Natural killer cell treated with Interleukin-12 subunit alpha and Interleukin-12 subunit beta and Interleukin-15 and Interleukin-18, amount 100 ng/mL, for 72 hours (primary cell): ENCODE measurements around the gene RPL26. TPM values are rescaled to one million over a fixed set of nuclear protein-coding genes. Genes with fewer than 3 reads are reported as not detected.

Source experiments
- ATAC-seq, 2 donors: fragments of 150-1000 bp; cut with Tn5 transposase in 1 of 2; sonication (Bioruptor Pico), chemical (Tn5 transposase) in 1 of 2; 2 replicates each; pipeline ENCODE4 v1.10.0; 2021
- DNase-seq: peaks from one replicate; pipeline ENCODE4 v3.0.0; 2022; ENCODE audit warnings: low spot score
- H3K27ac Mint-ChIP-seq, 2 donors: 1 replicate in 1 of 2; 2 replicates in 1 of 2; pipeline ENCODE4 v1.8.0; 2022; ENCODE audit warnings: mixed read lengths in 2 of 2, mild to moderate bottlenecking in 1 of 2, moderate library complexity in 1 of 2
- H3K27me3 Mint-ChIP-seq, 2 donors: 1 replicate in 1 of 2; 2 replicates in 1 of 2; pipeline ENCODE4 v1.8.0; 2022; ENCODE audit warnings: mixed read lengths in 2 of 2
- H3K36me3 Mint-ChIP-seq: one replicate; pipeline ENCODE4 v1.8.0; 2022; ENCODE audit warnings: mixed read lengths
- H3K4me1 Mint-ChIP-seq, 2 donors: 1 replicate in 1 of 2; 2 replicates in 1 of 2; pipeline ENCODE4 v1.8.0; 2022; ENCODE audit warnings: low read depth in 2 of 2, mixed read lengths in 2 of 2, mild to moderate bottlenecking in 1 of 2
- H3K4me3 Mint-ChIP-seq: one replicate; pipeline ENCODE4 v1.8.0; 2022; ENCODE audit warnings: mixed read lengths
- H3K9me3 Mint-ChIP-seq: 2 replicates; pipeline ENCODE4 v1.8.0; 2022; ENCODE audit warnings: mixed read lengths
- total RNA-seq, 2 donors: library from RNA; stranded (reverse); gene quantifications; one replicate each; pipeline ENCODE4 v1.2.3, GENCODE V29; 2022

RPL26 gene
- total RNA-seq: 1,000 to 10,000 TPM in 1 of 2 donors, 100 to 1,000 TPM in 1; 884 to 1,221 TPM

GRCh38 chr17:8383143-8383822 is at the start of gene RPL26:
Gene RPL26 (minus strand): TSS chr17:8383193. CDS start chr17:8382310, 883 bp downstream.
- DNase-seq: peak; percentile 96
- no peaks in the 10 kb centered on the region for H3K9me3 Mint-ChIP-seq
- H3K36me3 Mint-ChIP-seq: peaks cover 41% of the 10 kb centered on the region
- H3K27me3 Mint-ChIP-seq: no peaks in the 10 kb centered on the region
- peaks cover 47 to 64% of the 10 kb centered on the region in 2 donors for H3K4me1 Mint-ChIP-seq
- H3K4me3 Mint-ChIP-seq: peak within 1 kb of the TSS; percentile 97
- ATAC-seq: peak; percentile 96 to 97
- H3K27ac Mint-ChIP-seq: peak within 1 kb of the TSS; percentile 99 to 100

- DNase-seq: no peak
- H3K27me3 Mint-ChIP-seq: peaks cover 6 to 11% of the 10 kb centered on the region in 2 donors
- ATAC-seq: no peak
- H3K36me3 Mint-ChIP-seq: no peaks in the 10 kb centered on the region
- H3K4me1 Mint-ChIP-seq: peaks cover 3 to 6% of the 10 kb centered on the region in 2 donors
- H3K9me3 Mint-ChIP-seq: no peaks in the 10 kb centered on the region
- H3K27ac Mint-ChIP-seq: no peak overlapping the region
- no peak overlapping the region for H3K4me3 Mint-ChIP-seq
These were observed 48.0 kb upstream of the RPL26 start for GRCh38 chr17:8430966-8431365.

GRCh38 chr17:8426802-8427201 is 43.8 kb upstream of the RPL26 start:
- no peak for DNase-seq
- ATAC-seq: no peak
- Mint-ChIP-seq H3K36me3 (no peaks in the 10 kb centered on the region), H3K27ac (no peak overlapping the region), H3K4me1 (no peaks in the 10 kb centered on the region), H3K27me3 (peaks cover 13 to 25% of the 10 kb centered on the region in 2 donors), H3K9me3 (no peaks in the 10 kb centered on the region), H3K4me3 (no peak overlapping the region)

GRCh38 chr17:8426094-8426720 is 43.2 kb upstream of the RPL26 start:
- no peak for ATAC-seq
- no peak overlapping the region for H3K4me3 Mint-ChIP-seq
- H3K36me3 Mint-ChIP-seq: no peaks in the 10 kb centered on the region
- H3K9me3 Mint-ChIP-seq: no peaks in the 10 kb centered on the region
- H3K4me1 Mint-ChIP-seq: no peaks in the 10 kb centered on the region
- DNase-seq: no peak
- peaks cover 15 to 27% of the 10 kb centered on the region in 2 donors for H3K27me3 Mint-ChIP-seq
- peak overlapping the region in 1 of 2 donors; percentile 20 for H3K27ac Mint-ChIP-seq

GRCh38 chr17:8421571-8421970 is 38.6 kb upstream of the RPL26 start:
- H3K36me3 Mint-ChIP-seq: no peaks in the 10 kb centered on the region
- DNase-seq (no peak), ATAC-seq (no peak)
- peaks cover 29 to 47% of the 10 kb centered on the region in 2 donors for H3K27me3 Mint-ChIP-seq
- H3K9me3 Mint-ChIP-seq: no peaks in the 10 kb centered on the region
- H3K4me3 Mint-ChIP-seq: no peak overlapping the region
- no peak overlapping the region for H3K27ac Mint-ChIP-seq
- no peaks in the 10 kb centered on the region for H3K4me1 Mint-ChIP-seq

GRCh38 chr17:8420041-8420934 is 37.3 kb upstream of the RPL26 start:
- H3K4me1 Mint-ChIP-seq: no peaks in the 10 kb centered on the region
- no peaks in the 10 kb centered on the region for H3K9me3 Mint-ChIP-seq
- H3K27me3 Mint-ChIP-seq: peaks cover 34 to 56% of the 10 kb centered on the region in 2 donors

GRCh38 chr17:8419305-8419704 is 36.3 kb upstream of the RPL26 start:
- no peak overlapping the region for H3K27ac Mint-ChIP-seq
- no peak overlapping the region for H3K4me3 Mint-ChIP-seq
- H3K9me3 Mint-ChIP-seq: no peaks in the 10 kb centered on the region
- H3K4me1 Mint-ChIP-seq: no peaks in the 10 kb centered on the region
- no peaks in the 10 kb centered on the region for H3K36me3 Mint-ChIP-seq
- H3K27me3 Mint-ChIP-seq: peaks cover 30 to 62% of the 10 kb centered on the region in 2 donors
- ATAC-seq: no peak
- DNase-seq: no peak

More at GRCh38 chr17:8420041-8420934, 37.3 kb upstream of the RPL26 start:
- no peak overlapping the region for H3K27ac Mint-ChIP-seq
- no peaks in the 10 kb centered on the region for H3K36me3 Mint-ChIP-seq
- no peak for ATAC-seq
- no peak overlapping the region for H3K4me3 Mint-ChIP-seq
- no peak for DNase-seq

- H3K4me3 Mint-ChIP-seq: no peak overlapping the region
- ATAC-seq (no peak), DNase-seq (no peak)
- H3K4me1 Mint-ChIP-seq: no peaks in the 10 kb centered on the region
- H3K27me3 Mint-ChIP-seq: peaks cover 30 to 56% of the 10 kb centered on the region in 2 donors
- no peaks in the 10 kb centered on the region for H3K36me3 Mint-ChIP-seq
- no peaks in the 10 kb centered on the region for H3K9me3 Mint-ChIP-seq
- no peak overlapping the region for H3K27ac Mint-ChIP-seq
These were observed 35.5 kb upstream of the RPL26 start for GRCh38 chr17:8418471-8418870.

GRCh38 chr17:8417806-8418205 is 34.8 kb upstream of the RPL26 start:
- no peak for DNase-seq
- H3K27ac Mint-ChIP-seq: no peak overlapping the region
- no peak for ATAC-seq
- H3K27me3 Mint-ChIP-seq: peaks cover 35 to 49% of the 10 kb centered on the region in 2 donors
- H3K36me3 Mint-ChIP-seq: no peaks in the 10 kb centered on the region
- no peaks in the 10 kb centered on the region for H3K9me3 Mint-ChIP-seq
- no peaks in the 10 kb centered on the region for H3K4me1 Mint-ChIP-seq
- H3K4me3 Mint-ChIP-seq: no peak overlapping the region

- H3K9me3 Mint-ChIP-seq: no peaks in the 10 kb centered on the region
- peaks cover 36 to 38% of the 10 kb centered on the region in 2 donors for H3K27me3 Mint-ChIP-seq
- H3K4me1 Mint-ChIP-seq: peaks cover 0 to 5% of the 10 kb centered on the region in 2 donors
- ATAC-seq (no peak), DNase-seq (no peak)
- no peak overlapping the region for H3K27ac Mint-ChIP-seq
- no peak overlapping the region for H3K4me3 Mint-ChIP-seq
- H3K36me3 Mint-ChIP-seq: no peaks in the 10 kb centered on the region
These were observed 30.9 kb upstream of the RPL26 start for GRCh38 chr17:8413938-8414337.

GRCh38 chr17:8413328-8413727 is 30.3 kb upstream of the RPL26 start:
- Mint-ChIP-seq H3K4me1 (peaks cover 0 to 5% of the 10 kb centered on the region in 2 donors), H3K27me3 (peaks cover 32% of the 10 kb centered on the region in 2 donors), H3K36me3 (no peaks in the 10 kb centered on the region), H3K27ac (no peak overlapping the region), H3K9me3 (no peaks in the 10 kb centered on the region), H3K4me3 (no peak overlapping the region)
- DNase-seq (no peak), ATAC-seq (no peak)

GRCh38 chr17:8412089-8412488 is 29.1 kb upstream of the RPL26 start:
- Mint-ChIP-seq H3K4me1 (peaks cover 0 to 5% of the 10 kb centered on the region in 2 donors), H3K9me3 (no peaks in the 10 kb centered on the region), H3K27ac (no peak overlapping the region), H3K36me3 (no peaks in the 10 kb centered on the region), H3K27me3 (peaks cover 20 to 27% of the 10 kb centered on the region in 2 donors), H3K4me3 (no peak overlapping the region)
- ATAC-seq (peak in 1 of 2 donors; percentile 64), DNase-seq (no peak)

- Mint-ChIP-seq H3K4me1 (peaks cover 0 to 5% of the 10 kb centered on the region in 2 donors), H3K4me3 (no peak overlapping the region), H3K27ac (no peak overlapping the region), H3K27me3 (peaks cover 7 to 16% of the 10 kb centered on the region in 2 donors), H3K36me3 (no peaks in the 10 kb centered on the region), H3K9me3 (no peaks in the 10 kb centered on the region)
- ATAC-seq (no peak), DNase-seq (no peak)
These were observed 27.9 kb upstream of the RPL26 start for GRCh38 chr17:8410883-8411238.
